Astrocyte of the hippocampus (primary cell): ENCODE measurements around the gene NSDHL.

Experiments
- DNase-seq: peaks from one replicate; pipeline ENCODE4 v3.0.0; 2011; ENCODE audit warnings: low read depth, low spot score

Gene NSDHL

DNA sequence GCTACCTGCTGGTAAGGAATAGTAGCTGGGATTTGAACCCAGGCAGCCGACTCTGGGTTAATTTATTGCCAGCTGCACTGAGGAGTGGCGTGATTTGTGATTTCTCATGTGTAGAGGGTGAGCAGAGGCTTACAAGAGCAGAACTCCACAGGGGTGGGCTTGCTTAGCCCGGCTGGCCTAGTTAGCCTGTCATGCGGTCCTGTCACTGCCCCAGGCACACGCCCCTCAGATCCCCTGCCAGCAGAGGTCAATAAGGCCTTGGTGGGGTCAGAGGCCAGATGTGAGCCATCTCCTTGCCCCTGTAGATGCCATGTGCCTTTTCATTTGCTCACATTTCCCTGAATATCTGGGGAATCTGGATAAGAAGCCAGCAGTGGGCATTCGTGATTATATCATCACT lies 13.4 kb downstream of the NSDHL start:
- no peak for DNase-seq

DNA sequence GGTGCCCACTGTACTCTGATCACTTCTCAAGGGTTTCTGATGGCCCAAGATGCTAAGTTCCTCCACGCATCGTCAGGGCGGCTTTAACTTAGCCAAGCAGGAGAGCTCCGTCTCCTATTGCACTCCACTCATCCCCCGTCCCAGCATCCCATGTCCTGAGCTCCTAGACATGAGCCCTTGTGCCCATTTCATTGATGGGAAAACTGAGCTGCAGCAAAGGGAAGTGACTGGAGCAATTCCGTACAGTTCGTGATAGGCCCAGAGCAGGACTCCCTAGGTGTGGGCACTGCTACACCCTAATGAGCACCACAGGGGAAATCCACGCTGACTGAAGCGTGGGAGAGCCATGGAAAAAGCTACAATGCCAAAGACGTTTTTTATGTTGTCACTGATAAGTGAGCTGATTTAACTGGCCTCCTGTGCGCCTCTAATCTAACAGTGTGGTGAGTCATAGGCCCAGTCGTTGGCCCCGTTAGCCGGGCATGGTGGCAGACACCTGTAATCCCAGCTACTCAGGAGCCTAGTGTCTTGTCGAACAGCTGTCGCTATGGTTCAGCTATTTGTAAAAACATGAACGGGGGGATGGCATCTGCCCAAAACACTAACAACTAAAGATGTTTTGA lies 14.9 kb downstream of the NSDHL start:
- DNase-seq, result no peak

DNA sequence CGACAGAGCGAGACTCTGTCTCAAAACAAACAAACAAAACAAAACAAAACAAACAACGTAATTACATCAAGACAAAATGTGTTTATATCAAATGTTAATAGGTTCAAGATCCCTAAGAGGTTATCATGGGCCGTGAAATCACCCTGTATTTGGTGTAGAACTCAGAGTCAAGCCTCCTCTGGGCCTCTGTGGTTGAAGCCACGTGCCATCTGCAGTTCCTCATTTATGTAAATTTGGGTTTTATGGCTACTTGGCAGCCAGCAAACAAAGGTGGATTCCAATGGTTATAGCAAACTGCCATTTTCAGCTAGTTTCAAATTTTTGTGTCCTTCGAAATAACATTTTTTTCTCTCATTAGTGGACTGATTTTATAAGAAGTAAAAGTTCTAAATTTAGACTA lies 16.4 kb downstream of the NSDHL start:
- no peak for DNase-seq

DNA sequence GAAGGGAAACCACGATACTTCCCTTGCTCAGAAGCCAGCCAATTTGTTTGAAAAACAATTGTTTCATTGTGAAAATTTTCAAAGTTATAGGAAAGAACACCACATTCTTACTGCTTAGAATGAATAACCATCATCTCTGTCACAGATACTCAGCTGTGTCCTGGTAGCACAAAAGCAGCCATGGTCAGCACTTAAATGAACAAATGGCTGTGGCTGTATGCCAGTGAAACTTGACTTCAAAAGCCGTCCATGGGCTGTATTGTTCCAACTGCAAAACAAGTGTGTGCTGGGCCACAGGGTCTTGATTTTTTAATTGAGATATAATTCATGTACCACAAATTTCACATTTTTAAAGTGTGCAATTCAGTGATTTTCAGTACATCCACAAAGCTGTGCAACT lies 19.6 kb downstream of the NSDHL start:
- no peak for DNase-seq

DNA sequence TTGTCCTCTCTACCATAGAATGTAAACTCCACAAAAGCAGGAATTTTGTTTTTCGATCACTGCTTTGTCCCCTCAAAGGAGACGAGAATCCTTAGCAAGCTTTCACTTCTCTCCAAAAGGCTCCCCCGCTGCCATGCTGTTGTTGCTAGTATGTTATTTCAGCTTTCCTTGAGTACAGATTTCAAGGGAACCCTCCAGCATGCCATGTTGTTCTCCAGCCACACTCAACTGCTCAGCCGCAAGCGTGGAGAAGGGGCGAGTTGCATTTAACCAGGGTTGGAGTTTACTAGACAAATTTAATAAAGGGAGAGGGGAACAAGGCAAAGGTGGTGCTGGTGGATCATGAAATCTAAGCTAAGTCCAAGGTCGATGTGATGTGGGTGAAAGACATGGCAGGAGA lies 23.1 kb downstream of the NSDHL start:
- DNase-seq, result no peak

DNA sequence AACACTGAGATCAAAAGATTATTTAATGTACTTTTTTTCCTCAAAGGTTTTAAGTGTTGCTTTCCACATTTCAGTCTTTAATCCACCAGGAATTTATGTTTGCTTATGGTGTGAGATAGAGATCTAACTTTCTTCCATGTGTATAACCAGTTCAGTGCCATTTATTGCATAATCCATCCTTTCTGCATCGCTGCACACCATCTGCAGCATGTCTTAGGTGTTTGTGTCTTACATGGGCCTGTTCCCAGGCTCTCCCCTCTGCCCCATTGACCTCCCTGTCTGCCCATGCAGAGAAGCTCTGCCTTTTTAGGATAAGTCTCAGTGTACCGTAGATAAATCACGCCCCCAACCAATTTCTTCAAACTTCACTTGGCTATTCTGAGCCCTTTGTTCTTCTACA lies 30.3 kb downstream of the NSDHL start:
- DNase-seq, result no peak

DNA sequence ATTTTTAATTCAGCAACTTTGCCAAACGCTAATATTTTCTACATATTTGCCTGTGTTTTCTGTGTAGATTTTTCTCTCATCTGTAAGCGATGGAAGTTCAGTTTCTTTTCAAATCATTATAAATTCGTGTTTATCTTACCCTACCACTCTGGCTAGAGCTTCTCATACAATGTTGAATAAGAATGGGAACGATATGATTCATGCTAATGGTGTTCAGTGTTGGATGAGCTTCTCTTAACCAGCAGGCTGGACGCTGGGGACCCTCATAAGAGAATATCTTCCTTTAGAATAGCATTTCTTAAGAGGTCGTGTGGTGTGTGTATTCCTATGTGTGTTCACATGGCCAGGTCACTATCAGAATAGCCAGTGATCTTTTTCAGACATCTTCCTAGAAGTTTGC lies 31.0 kb downstream of the NSDHL start:
- peak; percentile 52 for DNase-seq

DNA sequence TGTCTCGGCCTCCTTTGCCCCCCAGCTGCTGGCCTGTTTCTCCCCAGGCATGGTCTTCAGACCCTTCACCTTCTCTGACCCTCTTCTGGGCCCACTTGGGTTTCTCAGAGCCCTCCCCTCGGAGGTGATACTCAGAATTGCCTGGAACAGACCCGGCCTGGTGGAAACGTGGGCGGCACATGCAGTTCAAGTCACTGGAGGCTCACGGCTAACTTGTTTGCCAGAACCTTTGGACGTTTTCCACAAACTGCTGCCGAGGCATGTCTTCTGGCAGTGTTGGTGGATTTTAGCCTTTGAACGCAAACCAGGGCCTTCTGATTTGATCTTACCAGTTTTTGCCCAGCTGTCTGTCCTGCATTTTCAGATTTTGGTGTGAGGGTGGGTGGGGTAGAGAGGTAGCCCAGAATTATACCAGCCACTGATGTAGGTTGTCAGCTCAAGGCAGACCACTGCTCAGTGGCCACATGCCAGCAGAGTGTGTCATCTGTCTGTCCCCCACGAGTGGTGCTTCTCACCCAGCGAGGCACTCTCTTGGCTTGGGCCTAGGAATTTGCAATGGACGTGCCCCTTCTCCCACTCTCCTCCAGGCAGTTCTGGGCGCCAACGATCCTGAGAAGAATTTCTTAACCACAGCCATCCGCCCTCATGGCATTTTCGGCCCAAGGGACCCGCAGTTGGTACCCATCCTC lies 34.5 kb downstream of the NSDHL start:
- DNase-seq, result peak; percentile 2

DNA sequence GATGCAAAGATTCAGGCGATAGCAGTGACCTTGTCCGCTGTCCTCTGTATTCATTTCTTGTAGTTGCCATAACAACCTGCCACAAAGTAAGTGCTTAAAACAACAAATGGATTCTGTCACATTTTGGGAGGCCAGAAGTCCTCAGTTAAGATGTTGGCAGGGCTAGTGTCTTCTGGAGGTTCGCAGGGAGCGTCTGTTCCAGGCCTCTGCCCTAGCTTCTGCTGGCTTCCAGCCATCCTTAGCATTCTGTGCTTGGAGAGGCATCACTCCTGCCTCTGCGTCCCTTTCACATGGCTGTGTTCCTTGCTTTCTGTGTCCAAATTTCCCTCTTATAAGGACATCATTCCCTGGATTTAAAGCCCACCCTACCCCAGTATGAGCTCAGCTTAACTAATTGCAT lies 35.5 kb downstream of the NSDHL start:
- no peak for DNase-seq

DNA sequence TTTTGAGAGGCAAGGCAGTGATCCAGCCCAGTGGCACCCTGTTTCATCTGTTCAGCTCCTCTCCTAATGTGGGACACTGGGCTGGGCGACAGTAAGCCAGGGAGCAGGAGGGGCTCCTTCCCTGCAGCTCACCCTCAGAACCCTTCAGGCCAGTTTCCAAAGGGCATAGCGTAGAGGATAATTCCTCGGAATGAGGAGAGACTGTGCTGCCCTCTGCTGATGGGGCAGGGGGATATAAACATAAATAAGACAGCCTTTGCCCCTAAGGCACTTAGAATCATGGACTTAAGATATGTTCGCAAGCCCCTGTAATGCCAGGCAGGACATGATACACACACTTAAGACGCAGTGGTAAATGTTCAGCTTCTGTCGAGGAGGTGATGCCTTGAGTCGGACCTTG lies 39.1 kb downstream of the NSDHL start:
- DNase-seq, result no peak

DNA sequence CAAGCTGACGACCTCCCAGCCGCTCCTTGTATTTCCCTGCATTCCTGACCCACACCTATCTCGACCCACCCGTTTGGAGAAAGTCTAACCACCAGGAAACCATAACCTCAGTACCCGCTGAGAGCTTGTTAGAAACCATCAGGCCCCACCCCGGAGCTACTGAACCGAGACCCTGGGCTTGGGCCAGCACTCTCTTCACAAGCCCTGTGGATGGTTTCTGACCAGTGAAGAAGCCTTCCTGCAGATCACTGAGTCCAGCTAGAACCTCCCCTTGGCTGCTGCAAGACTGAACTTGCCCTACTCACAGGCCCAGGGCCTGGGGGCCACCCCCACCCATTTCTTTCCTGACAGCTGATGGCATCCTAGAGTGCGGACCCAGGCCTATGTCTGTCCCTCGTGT lies 40.4 kb downstream of the NSDHL start:
- no peak for DNase-seq

DNA sequence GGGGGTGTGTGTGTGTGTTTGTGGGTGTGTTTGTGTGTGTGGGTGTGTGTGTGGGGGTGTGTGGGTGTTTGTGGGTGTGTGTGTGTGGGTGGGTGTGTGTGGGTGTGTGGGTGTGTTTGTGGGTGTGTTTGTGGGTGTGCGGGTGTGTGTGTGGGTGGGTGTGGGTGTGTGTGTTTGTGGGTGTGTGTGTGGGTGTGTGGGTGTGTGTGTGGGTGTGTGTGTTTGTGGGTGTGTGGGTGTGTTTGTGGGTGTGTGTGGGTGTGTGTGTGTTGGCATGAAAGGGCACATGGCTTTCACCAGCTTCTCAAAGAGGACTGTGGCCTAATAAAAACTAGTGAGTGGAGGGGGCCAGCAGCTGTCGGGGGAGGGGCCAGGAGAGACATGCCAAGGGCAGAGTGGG lies 41.7 kb downstream of the NSDHL start:
- DNase-seq, result no peak

DNA sequence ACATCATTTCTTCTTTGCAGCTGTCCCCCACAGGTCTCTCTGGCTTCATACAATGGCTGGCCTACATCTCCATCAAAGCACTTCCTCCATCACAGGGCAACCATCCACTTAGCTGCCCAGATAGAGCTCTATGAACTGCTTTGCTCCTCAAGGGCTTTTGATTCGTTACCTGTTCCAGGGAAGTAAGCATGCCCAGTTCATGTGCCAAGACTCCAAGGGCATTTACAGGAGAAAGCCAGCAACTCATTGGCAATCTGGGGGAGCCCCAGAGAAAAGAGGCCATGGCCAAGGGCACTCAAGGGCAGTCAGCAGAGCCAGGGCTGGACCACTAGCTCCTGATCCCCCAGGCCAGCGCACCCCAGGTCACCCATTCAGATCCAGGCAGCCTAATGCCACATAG lies 42.5 kb downstream of the NSDHL start:
- DNase-seq, result no peak

DNA sequence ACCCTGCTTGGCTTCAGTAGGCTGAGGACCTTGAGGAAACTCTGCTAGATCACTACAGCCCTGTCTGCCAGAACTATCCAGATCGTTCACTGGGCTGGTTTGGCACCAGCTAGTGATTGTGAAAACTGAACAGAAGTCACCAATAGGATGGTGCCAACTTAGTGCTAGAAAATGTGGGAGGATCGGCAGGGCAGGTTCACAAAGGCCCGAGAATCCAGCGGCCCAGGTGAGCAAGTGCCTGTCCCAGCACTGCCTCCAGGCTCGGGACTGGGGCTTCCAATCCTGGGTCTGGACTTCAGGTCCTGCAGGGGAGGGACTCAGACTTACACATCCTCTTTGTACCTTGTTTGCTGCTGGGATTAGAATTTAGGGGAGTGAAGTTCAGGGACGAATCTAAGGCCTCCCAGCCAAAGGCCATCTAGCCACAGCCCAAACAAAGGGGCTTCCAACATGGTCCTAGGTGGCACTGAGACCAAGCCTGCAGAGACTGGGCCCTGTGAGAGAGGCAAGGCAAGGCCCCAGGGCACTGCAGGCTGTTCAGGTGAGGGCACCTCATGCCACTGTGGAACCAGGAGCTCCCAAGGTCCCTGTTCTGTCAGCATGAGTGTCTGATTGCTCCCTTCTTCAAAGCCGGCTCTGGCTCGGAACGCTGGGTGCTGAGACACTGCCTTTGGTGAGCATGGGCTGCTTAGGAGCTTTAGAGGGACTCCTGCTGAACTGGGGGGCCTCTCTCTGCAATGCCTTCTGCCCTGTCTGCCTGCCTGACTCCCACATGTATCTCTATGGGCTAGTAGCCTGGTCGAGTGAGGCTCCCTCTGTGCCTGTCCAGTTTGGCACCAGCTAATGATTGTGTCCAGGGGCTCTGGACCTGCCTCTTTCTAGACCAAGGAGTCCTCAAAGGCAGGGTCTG lies 46.3 kb downstream of the NSDHL start:
- no peak for DNase-seq

DNA sequence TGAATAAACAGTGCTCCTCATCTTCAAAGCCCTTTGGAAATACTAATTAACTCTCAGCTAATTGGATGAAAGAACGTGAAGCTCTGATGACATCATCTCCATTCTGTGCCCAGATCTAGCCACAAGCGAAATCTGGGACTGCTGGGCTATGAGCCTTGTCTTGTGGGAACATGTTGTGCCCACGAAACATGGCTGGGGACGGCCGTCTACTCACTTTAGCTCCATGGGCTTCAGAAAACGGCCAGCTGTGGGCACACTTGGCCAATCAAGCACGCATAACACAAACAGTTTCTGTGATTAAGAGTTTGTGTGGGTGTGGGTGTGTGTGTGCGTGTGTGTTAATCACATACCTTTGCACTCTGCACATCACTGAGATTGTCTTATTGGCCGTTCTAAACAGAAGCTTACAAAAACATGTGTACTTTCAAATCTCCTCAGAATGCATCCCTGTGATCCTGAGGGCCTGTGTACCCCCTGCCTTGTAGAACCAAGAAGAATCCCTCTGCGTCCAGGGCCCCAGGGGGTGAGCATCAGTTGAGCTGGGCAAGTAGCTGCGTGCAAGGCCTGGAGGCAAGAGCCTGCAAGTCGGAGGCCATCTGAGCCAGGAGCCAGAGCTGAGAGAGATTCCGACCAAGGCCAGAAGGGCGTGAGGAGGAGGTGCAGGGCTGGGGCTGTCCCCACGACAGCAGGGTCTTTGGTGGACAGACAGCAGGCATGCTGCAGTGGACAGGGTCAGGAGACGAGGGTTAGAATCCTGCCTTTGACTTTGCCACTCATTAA lies 48.3 kb downstream of the NSDHL start:
- peak; percentile 37 for DNase-seq

DNA sequence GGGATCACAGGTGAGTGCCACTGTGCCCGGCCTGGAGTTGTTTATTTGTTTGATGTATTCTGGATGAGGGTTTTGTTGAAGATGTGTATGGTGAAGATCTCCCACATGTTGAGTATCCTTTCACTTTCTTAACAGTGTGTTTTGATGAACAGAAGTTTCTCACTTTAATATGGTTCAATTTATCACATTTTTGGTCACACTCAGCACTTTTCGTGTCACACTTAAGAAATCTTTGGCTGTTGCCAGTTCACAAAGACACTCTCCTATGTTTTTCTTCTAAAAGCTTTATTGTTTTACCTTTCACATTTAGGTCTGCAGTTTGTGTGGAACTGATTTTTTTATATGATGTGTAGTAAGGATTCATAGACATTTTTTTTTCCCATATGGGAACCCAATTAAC lies 50.4 kb downstream of the NSDHL start:
- no peak for DNase-seq

DNA sequence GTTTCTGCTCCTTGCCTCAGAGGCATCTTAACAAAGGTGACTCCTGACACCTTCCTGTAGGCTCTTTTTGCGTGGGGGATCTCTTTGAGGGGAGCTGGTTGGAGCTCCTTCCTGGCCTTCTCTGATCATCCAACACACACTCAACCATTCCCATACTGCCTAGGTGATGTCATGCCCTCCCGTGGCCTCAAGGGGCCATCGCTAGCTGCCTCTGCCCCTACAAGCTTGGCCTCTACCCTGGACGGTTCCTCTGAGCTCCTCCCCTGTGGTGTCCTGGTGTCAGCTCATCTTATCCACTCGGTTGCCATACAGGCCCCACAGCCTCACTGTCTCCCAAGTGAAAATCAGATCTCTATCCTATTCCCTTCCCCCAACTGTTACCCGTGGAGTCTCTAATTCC lies 53.3 kb downstream of the NSDHL start:
- DNase-seq, result no peak

DNA sequence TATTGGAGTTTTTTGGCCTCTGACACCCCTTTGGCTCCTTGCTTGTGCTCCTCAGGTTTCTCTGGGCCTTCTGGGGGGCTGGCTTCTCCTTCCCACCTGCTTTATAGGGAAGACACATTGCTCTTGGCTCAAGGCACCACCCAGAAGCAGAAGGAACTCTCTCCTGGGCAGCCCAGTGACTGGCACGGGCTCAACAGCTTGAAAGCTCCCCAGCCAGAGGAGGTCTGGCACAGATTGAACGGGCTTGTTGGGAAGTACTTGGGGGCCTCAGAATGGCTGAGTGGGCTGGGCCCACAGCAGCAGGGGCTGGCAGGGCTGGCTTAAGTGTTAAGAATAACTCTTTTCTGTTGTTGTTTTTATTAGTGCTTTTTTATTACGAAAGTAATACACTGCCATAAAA lies 55.9 kb downstream of the NSDHL start:
- no peak for DNase-seq

DNA sequence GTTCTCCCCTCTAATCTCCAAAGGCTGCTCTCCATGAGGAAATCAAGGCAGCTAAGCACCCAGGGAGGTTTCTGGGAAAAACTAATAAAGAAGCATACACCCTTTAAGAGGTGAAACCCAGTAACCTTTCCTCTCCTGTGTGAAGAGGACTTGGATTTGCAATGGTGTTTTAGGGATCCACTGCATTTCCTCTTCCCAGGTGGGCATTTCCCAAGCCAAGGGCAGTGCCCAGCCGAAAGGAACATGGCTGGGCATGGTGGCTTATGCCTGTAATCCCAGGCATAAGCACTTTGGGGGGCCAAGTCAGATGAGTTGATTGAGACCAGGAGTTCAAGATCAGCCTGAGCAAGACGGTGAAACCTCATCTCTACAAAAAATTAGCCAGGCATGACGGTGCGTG lies 61.6 kb downstream of the NSDHL start:
- no peak for DNase-seq

DNA sequence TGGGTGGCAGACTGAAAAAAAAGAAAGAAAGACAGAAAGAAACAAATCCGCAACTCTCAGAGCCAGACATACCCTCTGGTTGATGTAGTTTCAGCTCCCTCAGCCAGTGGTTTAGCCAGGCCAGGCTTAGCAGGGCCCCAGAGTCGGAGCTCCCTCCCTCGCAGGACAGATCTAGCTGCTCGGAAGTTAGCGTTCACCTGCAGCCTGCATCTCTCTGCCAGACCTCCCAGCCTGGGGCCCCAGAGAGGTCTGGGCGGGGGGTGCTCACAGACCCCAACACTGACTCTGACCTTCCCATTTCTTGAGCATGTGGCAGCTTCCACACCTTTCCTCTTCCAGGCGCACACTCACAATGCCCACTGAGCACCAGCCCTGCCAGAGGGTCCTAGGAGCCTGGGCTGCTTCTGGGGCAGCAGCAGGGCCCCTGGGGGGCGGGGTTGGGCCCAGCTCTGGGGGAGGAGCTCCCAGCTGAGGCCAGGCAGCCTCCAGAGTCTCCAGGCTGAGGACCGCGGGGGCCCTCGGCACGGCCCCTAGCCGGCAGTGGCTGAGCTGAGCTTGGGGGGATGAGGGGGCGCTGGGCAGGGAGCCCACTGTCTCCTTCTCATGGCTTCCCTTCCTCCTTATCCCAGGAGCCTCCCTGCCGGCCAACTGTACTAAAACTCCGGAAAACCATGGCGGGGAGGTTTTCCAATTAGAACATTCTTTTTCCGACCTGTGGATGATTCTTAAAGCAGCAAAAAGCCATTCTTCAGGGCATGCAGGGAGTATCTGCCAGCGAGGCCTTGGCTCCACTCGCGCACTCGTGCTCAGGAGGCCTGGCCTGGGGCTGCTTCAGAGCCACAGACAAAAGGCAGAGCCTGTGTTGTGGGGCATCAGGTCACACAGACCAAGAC lies 62.4 kb downstream of the NSDHL start:
- no peak for DNase-seq
